Mucosa of descending colon (tissue), 3 donors: ENCODE measurements around the gene TLK1. TPM values are rescaled to one million over a fixed set of nuclear protein-coding genes. Genes with fewer than 3 reads are reported as not detected.

Experiments used
- ATAC-seq: fragments of 200-7000 bp; cut with Tn5 transposase; one replicate; pipeline ENCODE4 v1.9.1; 2020; ENCODE audit warnings: mild to moderate bottlenecking, moderate library complexity
- DNase-seq, 3 donors: peaks; one replicate each; pipeline ENCODE4 v3.0.0-alpha.2; 2020
- H3K36me3 ChIP-seq: fragments of 200-600 bp; one replicate; pipeline ENCODE4 v1.8.0; 2021; ENCODE audit warnings: low read depth, mild to moderate bottlenecking
- H3K4me1 ChIP-seq: fragments of 200-600 bp; one replicate; pipeline ENCODE4 v1.8.0; 2021; ENCODE audit warnings: low read depth, mild to moderate bottlenecking
- H3K4me3 ChIP-seq: fragments of 200-600 bp; one replicate; pipeline ENCODE4 v1.8.0; 2021; ENCODE audit warnings: mild to moderate bottlenecking
- H3K9me3 ChIP-seq: fragments of 200-600 bp; one replicate; pipeline ENCODE4 v1.8.0; 2021; ENCODE audit warnings: mild to moderate bottlenecking
- CTCF ChIP-seq: fragments of 200-600 bp; IDR thresholded peaks from one replicate; pipeline ENCODE4 v1.8.0; 2022; ENCODE audit warnings: antibody characterized with exemption, mild to moderate bottlenecking
- intact Hi-C, 2 donors: fragments of 100-400 bp; cut with DNase I in 1 of 2; cut with micrococcal nuclease in 1 of 2; formaldehyde crosslinking; loops; one replicate each; pipeline versions ENCODE4 v1.11.0 to v1.11.1; 2022; cut with DNase I, micrococcal nuclease
- total RNA-seq, 3 donors: library from RNA; stranded (reverse); fragmentation: NEBNext Ultra II Directional in 2 of 3; extraction: Animal tissue kit (Norgen Biotek cat#: 25700) in 2 of 3; gene quantifications; one replicate each; pipeline versions ENCODE4 v1.2.1 to v1.2.4, GENCODE V29; 2021 to 2023
- donor health status: DM: no; HTN: no; CAD: no; lungs with moderate emphysema.
- donor health status: DM: no; HTN: no; CAD: no.
- donor health status: DM: no; HTN: yes; CAD: no.

The TLK1 gene
- total RNA-seq, 3 donors from 2014 or later = 91.6 to 112 (median 109) TPM

- intact Hi-C loops = loop anchor here in 1 of 2 donors (10.0 kb wide), 1 partner anchor 439 kb away; no protein-coding TSS in a partner anchor
- Histone ChIP-seq H3K4me1 (peaks cover 11% of the 10 kb centered on the region), H3K9me3 (no peaks in the 10 kb centered on the region), H3K4me3 (no peak overlapping the region), H3K36me3 (no peaks in the 10 kb centered on the region)
- DNase-seq (no peak), ATAC-seq (no peak)
- TF ChIP-seq CTCF = no peak
Measured at GRCh38 chr2:170975127-170975942, 185.4 kb downstream of the TLK1 start.

GRCh38 chr2:170974304-170974993, 186.2 kb downstream of the TLK1 start:
- no peaks in the 10 kb centered on the region for H3K36me3 ChIP-seq
- ATAC-seq = peak; percentile 34
- no peak overlapping the region for H3K4me3 ChIP-seq
- peak in 2 of 3 donors; percentile 19 to 42 for DNase-seq
- intact Hi-C loops = loop anchor here in 1 of 2 donors (10.0 kb wide), 1 partner anchor 440 kb away; no protein-coding TSS in a partner anchor
- peaks cover 11% of the 10 kb centered on the region for H3K4me1 ChIP-seq
- no peaks in the 10 kb centered on the region for H3K9me3 ChIP-seq
- TF ChIP-seq CTCF = no peak

- peak; percentile 98 for ATAC-seq
- TF ChIP-seq CTCF = peak; percentile 95
- intact Hi-C loops = loop anchor here in 1 of 2 donors (10.0 kb wide), 1 partner anchor 441 kb away; no protein-coding TSS in a partner anchor
- H3K4me3 ChIP-seq = peak overlapping the region; percentile 42
- H3K9me3 ChIP-seq = no peaks in the 10 kb centered on the region
- peak; percentile 89 to 93 (median 93) for DNase-seq
- H3K4me1 ChIP-seq = peaks cover 11% of the 10 kb centered on the region
- no peaks in the 10 kb centered on the region for H3K36me3 ChIP-seq
Measured at GRCh38 chr2:170973492-170974303, 187.0 kb downstream of the TLK1 start.

GRCh38 chr2:170973225-170973491, 187.5 kb downstream of the TLK1 start:
- Histone ChIP-seq H3K4me3 (no peak overlapping the region), H3K9me3 (no peaks in the 10 kb centered on the region), H3K4me1 (peaks cover 11% of the 10 kb centered on the region), H3K36me3 (no peaks in the 10 kb centered on the region)
- intact Hi-C loops = loop anchor here in 1 of 2 donors (10.0 kb wide), 1 partner anchor 442 kb away; no protein-coding TSS in a partner anchor
- ATAC-seq (no peak), DNase-seq (no peak)
- no peak for TF ChIP-seq CTCF
